Natural killer cell treated with Interleukin-12 subunit alpha and Interleukin-12 subunit beta and Interleukin-15 and Interleukin-18, amount 100 ng/mL, for 72 hours (primary cell): ENCODE measurements around the gene PEMT. TPM values are rescaled to one million over a fixed set of nuclear protein-coding genes. Genes with fewer than 3 reads are reported as not detected.

Source experiments
- ATAC-seq, 2 donors: fragments of 150-1000 bp; cut with Tn5 transposase in 1 of 2; sonication (Bioruptor Pico), chemical (Tn5 transposase) in 1 of 2; 2 replicates each; pipeline ENCODE4 v1.10.0; 2021
- DNase-seq: peaks from one replicate; pipeline ENCODE4 v3.0.0; 2022; ENCODE audit warnings: low spot score
- H3K27ac Mint-ChIP-seq, 2 donors: 1 replicate in 1 of 2; 2 replicates in 1 of 2; pipeline ENCODE4 v1.8.0; 2022; ENCODE audit warnings: mixed read lengths in 2 of 2, mild to moderate bottlenecking in 1 of 2, moderate library complexity in 1 of 2
- H3K27me3 Mint-ChIP-seq, 2 donors: 1 replicate in 1 of 2; 2 replicates in 1 of 2; pipeline ENCODE4 v1.8.0; 2022; ENCODE audit warnings: mixed read lengths in 2 of 2
- H3K36me3 Mint-ChIP-seq: one replicate; pipeline ENCODE4 v1.8.0; 2022; ENCODE audit warnings: mixed read lengths
- H3K4me1 Mint-ChIP-seq, 2 donors: 1 replicate in 1 of 2; 2 replicates in 1 of 2; pipeline ENCODE4 v1.8.0; 2022; ENCODE audit warnings: low read depth in 2 of 2, mixed read lengths in 2 of 2, mild to moderate bottlenecking in 1 of 2
- H3K4me3 Mint-ChIP-seq: one replicate; pipeline ENCODE4 v1.8.0; 2022; ENCODE audit warnings: mixed read lengths
- H3K9me3 Mint-ChIP-seq: 2 replicates; pipeline ENCODE4 v1.8.0; 2022; ENCODE audit warnings: mixed read lengths
- total RNA-seq, 2 donors: library from RNA; stranded (reverse); gene quantifications; one replicate each; pipeline ENCODE4 v1.2.3, GENCODE V29; 2022

The PEMT gene
- total RNA-seq, 2 donors from 2014 or later, result 22.9 to 35.3 TPM

DNA sequence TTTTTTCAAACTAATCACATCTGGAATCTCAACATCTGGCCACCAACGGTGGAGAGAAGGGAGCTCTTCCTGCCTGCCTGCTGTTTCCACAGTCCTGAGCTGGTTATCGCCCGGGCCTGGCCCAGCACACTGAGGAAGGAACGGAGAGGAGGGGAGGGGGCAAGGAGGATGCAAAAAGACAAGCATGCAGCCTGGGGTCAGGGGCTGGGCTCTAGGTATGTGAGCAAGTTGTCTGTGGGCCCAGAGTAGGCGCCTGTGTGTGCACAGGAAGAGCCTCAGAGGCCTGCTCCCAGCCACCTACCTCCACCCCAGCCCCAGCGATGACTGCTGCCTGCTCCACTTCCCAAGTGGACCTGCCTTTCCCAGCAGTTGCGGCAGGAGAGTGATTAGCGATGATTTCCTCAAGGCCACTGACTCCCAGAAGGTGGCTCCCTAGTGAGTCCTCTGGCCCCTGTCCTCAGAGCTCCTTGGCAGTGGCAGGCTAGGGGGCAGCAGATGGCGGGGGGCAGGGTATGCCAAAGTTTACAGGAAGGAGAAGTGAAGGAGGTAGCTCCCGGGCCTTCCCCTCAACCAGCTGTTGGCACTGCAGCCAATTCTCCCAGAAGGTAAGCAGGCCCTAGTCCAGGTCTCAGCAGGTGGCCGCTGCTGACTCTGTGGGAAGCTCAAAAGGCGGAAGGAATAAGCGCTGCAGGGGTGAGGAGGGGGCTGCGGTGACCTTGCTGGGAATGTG lies 68.3 kb downstream of the PEMT start:
- H3K27ac Mint-ChIP-seq, result no peak overlapping the region
- H3K9me3 Mint-ChIP-seq, result no peaks in the 10 kb centered on the region
- no peak overlapping the region for H3K4me3 Mint-ChIP-seq
- no peaks in the 10 kb centered on the region for H3K36me3 Mint-ChIP-seq
- H3K27me3 Mint-ChIP-seq, result no peaks in the 10 kb centered on the region
- no peak for DNase-seq
- no peaks in the 10 kb centered on the region for H3K4me1 Mint-ChIP-seq
- no peak for ATAC-seq

DNA sequence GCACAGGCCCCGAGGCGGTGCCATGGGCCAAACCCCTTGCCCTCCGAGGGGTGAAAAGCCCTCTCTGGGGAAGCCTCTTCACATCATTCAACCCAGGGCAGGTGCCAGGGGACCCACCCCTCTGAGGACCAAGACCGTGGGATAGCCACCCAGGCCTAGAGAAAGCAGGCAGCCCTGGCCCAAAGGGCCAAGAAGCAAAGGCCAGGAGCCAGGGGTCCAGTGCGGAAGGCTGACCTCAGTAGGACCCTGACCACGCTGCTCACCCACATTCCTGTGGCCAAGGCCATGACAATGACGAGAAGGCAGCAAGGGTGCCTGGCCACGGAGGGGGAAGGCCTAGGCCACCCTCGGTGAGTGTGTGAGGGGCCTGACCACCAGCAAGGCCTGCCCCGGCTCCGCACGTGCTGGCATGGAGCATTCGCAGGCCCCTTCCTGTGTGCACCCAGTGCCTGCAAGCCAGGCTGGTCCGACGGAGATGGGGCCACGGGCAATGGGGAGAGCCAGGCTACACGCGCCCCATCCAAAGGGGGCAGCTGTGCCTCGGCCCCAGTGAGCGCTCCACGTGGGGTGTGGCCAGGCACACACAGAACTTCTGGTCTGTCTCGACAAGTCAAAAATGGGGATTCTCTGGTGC lies 70.8 kb downstream of the PEMT start:
- ATAC-seq (no peak), DNase-seq (no peak)
- no peaks in the 10 kb centered on the region for H3K36me3 Mint-ChIP-seq
- H3K27ac Mint-ChIP-seq, result no peak overlapping the region
- no peaks in the 10 kb centered on the region for H3K27me3 Mint-ChIP-seq
- H3K4me3 Mint-ChIP-seq, result no peak overlapping the region
- no peaks in the 10 kb centered on the region for H3K9me3 Mint-ChIP-seq
- no peaks in the 10 kb centered on the region for H3K4me1 Mint-ChIP-seq

DNA sequence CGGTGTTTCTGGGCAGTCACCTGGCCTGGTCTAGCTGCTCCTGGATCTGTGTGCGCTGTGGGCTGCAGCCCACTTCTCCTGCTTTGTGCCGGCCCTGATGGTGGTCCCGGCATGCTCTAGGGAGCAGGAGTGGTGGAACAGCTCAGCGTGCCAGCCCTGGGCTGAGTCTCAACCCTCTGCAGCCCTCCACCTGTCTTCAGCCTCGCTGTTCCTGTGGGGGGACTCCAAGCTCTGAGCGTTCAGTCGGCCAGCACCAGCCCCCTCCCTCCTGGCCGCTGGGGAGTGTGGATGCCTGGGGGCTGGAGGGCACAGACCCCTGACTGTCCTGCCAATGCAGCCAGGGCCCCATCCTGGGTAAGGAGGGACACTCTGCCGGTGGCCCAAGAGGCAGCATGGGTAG lies 71.6 kb downstream of the PEMT start:
- DNase-seq, result no peak
- Mint-ChIP-seq H3K9me3 (no peaks in the 10 kb centered on the region), H3K4me3 (no peak overlapping the region), H3K27me3 (no peaks in the 10 kb centered on the region), H3K36me3 (no peaks in the 10 kb centered on the region), H3K27ac (no peak overlapping the region), H3K4me1 (no peaks in the 10 kb centered on the region)
- no peak for ATAC-seq

DNA sequence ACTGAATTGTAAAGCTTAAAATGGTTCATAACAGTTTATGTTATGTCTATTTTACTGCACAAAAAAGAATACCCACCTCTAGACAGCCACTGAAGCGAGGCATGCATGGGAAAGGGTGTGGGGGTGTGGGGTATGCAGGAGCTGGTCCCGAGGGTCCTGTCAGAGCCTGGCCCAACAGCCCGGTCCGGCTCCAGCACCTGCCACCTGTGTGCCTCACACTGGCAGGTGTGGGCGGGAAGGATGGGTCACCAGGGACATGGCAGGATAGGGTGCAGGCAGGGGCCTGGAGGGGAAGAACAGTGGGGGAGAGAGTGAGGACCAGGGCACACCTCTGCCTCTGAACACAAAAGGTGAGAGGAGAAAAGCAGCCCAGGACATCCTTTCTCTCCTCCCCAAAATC lies 72.6 kb downstream of the PEMT start:
- H3K27me3 Mint-ChIP-seq, result no peaks in the 10 kb centered on the region
- no peak overlapping the region for H3K27ac Mint-ChIP-seq

DNA sequence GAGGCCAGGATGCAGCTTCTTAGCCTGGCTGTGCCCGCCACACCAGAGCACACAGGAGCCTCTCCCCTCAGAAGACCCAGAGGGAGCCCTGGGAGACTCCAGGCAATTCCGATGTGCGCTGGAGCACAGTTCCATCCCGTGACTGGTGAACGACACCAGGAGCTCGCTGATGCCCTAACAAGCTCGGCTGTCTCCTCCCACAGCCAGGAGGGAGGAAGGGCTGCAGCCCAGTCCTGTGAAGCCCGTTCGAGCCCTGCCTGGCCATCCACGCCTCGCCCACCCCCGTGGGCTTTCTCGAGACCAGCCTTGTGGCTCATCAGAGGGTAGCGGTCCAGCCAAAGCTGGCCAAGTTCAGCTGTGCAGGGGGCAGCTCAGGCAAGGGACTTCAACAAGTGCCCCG lies 73.5 kb downstream of the PEMT start:
- no peaks in the 10 kb centered on the region for H3K36me3 Mint-ChIP-seq
- H3K4me1 Mint-ChIP-seq, result no peaks in the 10 kb centered on the region
- no peak overlapping the region for H3K27ac Mint-ChIP-seq
- ATAC-seq, result no peak
- H3K9me3 Mint-ChIP-seq, result no peaks in the 10 kb centered on the region
- H3K4me3 Mint-ChIP-seq, result no peak overlapping the region
- no peak for DNase-seq
- no peaks in the 10 kb centered on the region for H3K27me3 Mint-ChIP-seq

More for the DNA sequence above, 72.6 kb downstream of the PEMT start:
- no peak for DNase-seq
- Mint-ChIP-seq H3K4me1 (no peaks in the 10 kb centered on the region), H3K4me3 (no peak overlapping the region), H3K9me3 (no peaks in the 10 kb centered on the region), H3K36me3 (no peaks in the 10 kb centered on the region)
- no peak for ATAC-seq

DNA sequence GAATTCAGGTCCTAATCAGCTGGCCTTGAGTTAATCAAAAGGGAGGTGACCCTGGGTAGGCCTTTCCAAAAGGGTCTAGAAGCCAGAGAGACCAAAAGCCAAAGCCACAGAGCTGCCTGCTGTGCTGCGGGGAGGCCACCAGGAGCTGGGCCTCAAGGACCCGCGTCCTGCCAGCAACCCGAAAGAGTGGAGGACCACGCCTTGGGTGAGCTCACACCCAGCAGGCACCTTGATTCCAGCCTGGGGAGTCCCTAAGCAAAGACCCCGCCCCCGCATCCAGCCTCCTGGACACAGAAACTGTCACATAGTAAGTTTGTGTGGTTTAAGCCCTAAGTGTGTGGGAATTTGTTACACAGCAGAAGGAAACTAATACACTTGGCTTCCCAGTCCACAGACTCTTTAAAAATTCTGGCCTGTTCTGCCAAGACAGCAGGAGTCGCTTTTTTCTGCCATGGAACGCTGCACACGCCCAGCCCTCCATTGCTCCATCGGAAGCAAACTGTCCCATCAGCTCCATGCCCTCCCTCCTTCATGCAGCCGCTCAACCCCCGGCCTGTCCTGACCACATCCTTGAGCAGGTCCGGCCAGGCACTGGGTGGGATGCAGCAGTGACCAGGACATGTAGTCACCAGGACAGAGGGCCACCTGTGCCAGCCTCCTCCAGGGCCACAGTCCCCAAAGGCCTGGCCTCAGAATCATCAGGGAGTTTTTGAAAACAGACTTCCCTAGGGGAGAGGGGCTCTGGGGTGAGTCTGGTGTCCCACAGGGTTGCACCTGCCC lies 74.4 kb downstream of the PEMT start:
- Mint-ChIP-seq H3K4me3 (no peak overlapping the region), H3K4me1 (no peaks in the 10 kb centered on the region), H3K27ac (no peak overlapping the region), H3K27me3 (no peaks in the 10 kb centered on the region), H3K9me3 (no peaks in the 10 kb centered on the region), H3K36me3 (no peaks in the 10 kb centered on the region)
- ATAC-seq (no peak), DNase-seq (no peak)

DNA sequence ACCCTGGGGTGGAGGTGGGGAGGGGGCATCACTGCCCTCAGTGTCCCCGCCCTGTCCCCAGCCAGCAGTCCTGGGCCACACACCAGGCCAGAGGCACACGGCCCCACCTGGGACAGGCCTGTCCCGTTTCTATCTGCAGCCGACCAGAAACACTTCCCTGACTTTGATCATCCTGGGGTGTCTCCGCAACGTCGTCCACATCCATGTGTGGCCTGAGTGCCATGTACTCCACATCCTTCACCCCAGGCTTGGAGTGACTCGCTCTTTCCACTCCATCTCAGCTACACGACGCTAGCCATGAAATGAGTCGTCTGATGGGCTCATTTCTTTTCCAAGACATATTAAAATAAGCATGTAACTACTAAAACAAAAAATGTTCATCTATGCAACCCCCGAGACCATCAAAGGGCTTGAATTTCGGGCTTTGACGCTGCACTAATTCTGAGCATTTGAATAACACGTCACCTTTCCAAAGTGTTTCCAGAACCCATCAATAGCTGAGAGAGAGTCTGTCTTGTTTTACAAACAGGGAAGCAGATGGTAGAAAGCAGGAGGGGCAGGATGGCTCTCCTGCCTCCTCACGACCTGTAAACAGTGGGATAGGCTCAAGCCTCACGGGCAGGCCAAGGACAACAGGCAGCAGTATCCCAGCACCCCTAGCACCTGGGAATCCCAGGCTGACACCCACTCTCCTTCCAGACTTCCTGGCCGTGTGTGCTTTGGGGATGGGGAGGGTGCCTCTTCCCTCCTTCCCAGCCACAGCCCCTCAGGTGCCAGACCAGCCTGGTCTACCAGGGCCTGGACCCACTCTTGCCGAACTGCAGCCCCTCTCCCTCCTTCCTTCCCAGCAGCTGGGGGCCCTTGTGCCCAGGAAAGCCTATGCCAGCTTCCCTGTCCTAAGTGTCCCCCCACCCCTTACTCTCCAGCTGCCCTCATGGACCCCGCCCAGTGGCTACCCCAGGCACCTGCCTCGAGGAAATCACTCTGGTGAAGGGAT lies 75.3 kb downstream of the PEMT start:
- DNase-seq, result no peak
- Mint-ChIP-seq H3K36me3 (no peaks in the 10 kb centered on the region), H3K27ac (no peak overlapping the region), H3K4me3 (no peak overlapping the region), H3K4me1 (no peaks in the 10 kb centered on the region), H3K9me3 (no peaks in the 10 kb centered on the region), H3K27me3 (no peaks in the 10 kb centered on the region)
- no peak for ATAC-seq

DNA sequence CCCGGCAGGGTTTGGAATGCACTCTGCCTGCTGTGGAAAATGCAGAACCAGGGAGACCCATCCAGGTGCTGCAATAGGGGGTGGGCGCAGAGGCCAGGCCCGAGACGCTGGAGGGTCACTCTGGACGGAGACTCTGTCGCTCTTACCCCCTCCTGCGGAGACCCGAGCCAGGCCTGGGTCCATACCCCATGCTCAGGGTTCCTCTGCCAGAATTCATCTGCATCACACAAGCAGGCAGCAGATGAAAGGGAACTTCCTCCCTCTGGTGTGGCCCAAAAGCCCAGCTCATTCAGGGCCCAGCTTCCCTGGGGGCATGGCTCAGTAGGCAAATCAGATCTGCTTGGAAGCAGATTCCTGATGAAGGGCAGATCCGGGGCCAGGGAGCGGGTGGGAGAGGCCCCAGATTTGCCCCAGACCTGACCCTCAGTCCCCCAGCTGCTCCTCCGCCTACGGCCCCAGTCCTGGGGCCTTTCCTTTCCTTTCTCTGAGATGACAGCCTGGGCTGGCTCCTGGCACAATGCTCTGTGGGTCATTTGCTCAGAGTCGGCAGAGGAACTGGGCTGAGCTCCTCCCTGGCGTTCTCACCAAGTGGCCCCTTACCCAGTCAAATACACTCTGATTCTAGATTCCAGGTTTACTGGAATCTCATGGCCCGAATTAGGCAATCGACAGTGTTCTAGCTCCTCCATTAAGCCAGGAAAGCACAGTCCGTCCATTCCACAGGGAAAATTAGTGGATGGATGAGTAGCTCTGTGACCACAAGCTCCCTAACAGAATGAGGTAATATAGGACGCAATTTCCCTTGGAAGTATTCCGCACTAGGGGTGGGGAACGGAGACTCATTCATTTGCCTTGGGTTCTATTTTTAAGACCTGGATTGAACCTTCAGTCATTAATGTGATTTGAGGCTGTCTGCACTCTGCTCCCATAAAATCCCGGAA lies 76.2 kb downstream of the PEMT start:
- H3K36me3 Mint-ChIP-seq, result no peaks in the 10 kb centered on the region
- no peaks in the 10 kb centered on the region for H3K4me1 Mint-ChIP-seq
- H3K4me3 Mint-ChIP-seq, result no peak overlapping the region
- ATAC-seq (no peak), DNase-seq (no peak)
- no peaks in the 10 kb centered on the region for H3K9me3 Mint-ChIP-seq
- H3K27me3 Mint-ChIP-seq, result no peaks in the 10 kb centered on the region
- no peak overlapping the region for H3K27ac Mint-ChIP-seq

DNA sequence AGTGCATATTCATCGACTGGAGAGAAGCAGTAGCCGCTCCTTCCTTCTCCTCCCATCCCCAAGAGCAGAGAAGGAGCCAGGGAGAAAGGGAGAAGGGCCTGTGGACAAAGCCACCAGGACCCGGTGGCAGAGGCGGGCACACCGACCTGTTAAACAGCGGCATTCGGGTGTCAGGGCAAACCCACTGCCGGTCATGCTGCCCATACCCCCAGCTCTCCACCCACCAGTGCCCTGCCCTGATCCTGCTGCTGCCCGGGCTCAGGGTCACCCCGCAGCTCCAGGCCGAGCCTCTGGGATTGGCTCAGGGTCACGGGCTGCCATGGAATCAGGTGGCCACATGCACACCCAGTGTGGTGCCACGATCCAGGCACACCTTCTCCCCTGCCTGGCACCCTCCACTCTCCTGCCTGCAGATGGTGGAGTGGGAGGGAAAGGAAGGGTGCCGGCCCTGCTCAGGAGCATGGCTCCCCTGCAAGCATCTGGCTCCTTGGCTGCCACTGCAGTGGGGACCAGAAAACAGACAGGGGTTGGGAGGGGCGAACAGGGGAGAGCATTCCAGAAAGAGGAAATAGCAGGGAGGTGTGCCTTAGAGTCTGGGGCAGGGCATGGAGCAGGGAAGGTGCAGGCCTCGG lies 77.0 kb downstream of the PEMT start:
- DNase-seq (no peak), ATAC-seq (no peak)
- Mint-ChIP-seq H3K4me1 (peaks cover 0 to 4% of the 10 kb centered on the region in 2 donors), H3K36me3 (no peaks in the 10 kb centered on the region), H3K9me3 (no peaks in the 10 kb centered on the region), H3K27me3 (no peaks in the 10 kb centered on the region), H3K4me3 (no peak overlapping the region), H3K27ac (no peak overlapping the region)

DNA sequence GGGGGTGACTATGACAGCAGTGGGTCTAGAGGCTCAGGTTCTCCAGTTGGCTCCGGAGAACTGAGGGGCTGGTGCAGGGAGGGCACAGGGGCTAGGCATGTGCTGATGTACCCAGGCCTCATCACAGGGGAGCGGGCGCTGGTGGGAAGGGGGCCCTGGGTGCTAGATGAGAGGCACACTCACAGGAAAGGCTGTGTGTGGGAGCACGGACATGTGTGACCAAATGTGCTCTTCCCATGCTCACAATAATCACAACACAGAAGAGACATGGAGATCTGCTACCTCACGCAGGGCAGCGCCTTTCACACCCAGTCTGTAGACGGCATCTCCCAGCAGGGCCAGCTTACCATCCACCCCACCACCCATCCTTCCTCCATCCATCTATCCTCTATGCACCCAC lies 77.9 kb downstream of the PEMT start:
- DNase-seq, result peak; percentile 31
- Mint-ChIP-seq H3K4me1 (peaks cover 0 to 4% of the 10 kb centered on the region in 2 donors), H3K9me3 (no peaks in the 10 kb centered on the region), H3K27ac (no peak overlapping the region), H3K36me3 (no peaks in the 10 kb centered on the region), H3K4me3 (no peak overlapping the region), H3K27me3 (no peaks in the 10 kb centered on the region)
- ATAC-seq, result no peak

DNA sequence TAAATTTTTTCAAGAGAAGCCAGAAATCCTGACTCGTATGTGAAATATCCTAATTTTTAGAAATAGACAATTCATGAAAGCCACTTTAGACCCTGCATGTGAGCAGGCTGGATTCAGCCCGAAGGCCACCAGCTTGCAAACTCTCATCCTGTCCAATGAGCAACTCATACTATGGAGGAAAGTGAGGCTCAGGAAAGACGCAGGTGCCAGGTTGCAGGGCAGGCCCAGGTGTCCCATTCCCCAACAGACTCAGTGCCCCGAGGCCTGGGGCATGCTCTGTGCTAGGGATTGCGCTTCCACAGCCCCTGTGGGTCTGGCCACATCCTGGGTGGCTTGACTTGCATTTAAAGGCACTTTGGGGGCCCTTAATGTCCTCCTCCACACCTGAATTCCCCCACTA lies 78.6 kb downstream of the PEMT start:
- H3K27ac Mint-ChIP-seq, result no peak overlapping the region
- no peaks in the 10 kb centered on the region for H3K9me3 Mint-ChIP-seq
- DNase-seq, result no peak

More for the DNA sequence above, 78.6 kb downstream of the PEMT start:
- no peak overlapping the region for H3K4me3 Mint-ChIP-seq
- H3K4me1 Mint-ChIP-seq, result peaks cover 0 to 4% of the 10 kb centered on the region in 2 donors
- no peaks in the 10 kb centered on the region for H3K27me3 Mint-ChIP-seq
- H3K36me3 Mint-ChIP-seq, result no peaks in the 10 kb centered on the region
- no peak for ATAC-seq
